ENCODE data around the gene NTNG2. TPM values are rescaled to one million over a fixed set of nuclear protein-coding genes. Genes with fewer than 3 reads are reported as not detected.

Gene NTNG2
- polyA plus RNA-seq, 1 donor from 2014 or later, result 0.43 TPM

DNA sequence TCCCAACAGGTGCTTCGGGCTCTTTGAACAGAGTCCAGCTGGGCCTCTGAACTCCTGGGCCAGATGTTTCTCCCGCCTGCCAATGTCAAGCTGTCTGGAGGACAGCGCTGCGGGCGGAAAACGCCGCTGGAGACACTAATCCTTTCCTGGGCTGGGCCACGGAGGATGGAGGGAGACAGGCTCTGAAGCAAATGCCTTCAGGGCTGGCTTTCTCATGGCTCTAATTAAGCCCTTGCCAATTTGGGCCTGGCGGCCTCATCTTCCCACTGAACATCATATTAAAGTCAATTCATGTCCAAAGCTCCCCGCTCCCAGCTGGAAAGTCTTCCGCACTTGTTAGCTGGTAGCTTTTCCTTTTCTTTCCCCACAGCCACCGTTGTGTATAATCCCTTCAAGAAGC is 72.7 kb downstream of the NTNG2 start:
- H3K27me3 ChIP-seq (ENCODE audit: insufficient read depth, low read depth, low read length), result no peaks in the 10 kb centered on the region
- no peak overlapping the region for H3K9ac ChIP-seq (ENCODE audit: low read length)
- H3K4me3 ChIP-seq (ENCODE audit: low read length), result no peak overlapping the region
- no peaks in the 10 kb centered on the region for H3K9me2 ChIP-seq (ENCODE audit: insufficient read depth, low read length)
- no peaks in the 10 kb centered on the region for H3F3A ChIP-seq (ENCODE audit: insufficient read depth, low read length, poor library complexity, severe bottlenecking)
- TF ChIP-seq EZH2 (IDR thresholded peaks at IDR 0.05; ENCODE audit: borderline replicate concordance, insufficient read depth, low read length, poor library complexity, severe bottlenecking) (no peak), EP300 (conservative IDR thresholded peaks at IDR 0.05; ENCODE audit: poor library complexity, severe bottlenecking) (no peak), TAF1 (IDR thresholded peaks at IDR 0.05; ENCODE audit: low read depth) (no peak), CTCF (IDR thresholded peaks at IDR 0.05; ENCODE audit: poor library complexity, severe bottlenecking) (no peak), SMC3 (conservative IDR thresholded peaks at IDR 0.05; ENCODE audit: poor library complexity) (no peak), MXI1 (conservative IDR thresholded peaks at IDR 0.05; ENCODE audit: poor library complexity, severe bottlenecking) (no peak), POLR2AphosphoS5 (IDR thresholded peaks at IDR 0.05) (no peak), RAD21 (conservative IDR thresholded peaks at IDR 0.05) (no peak), REST (IDR thresholded peaks at IDR 0.05; ENCODE audit: borderline replicate concordance) (no peak)
- H2AFZ ChIP-seq (ENCODE audit: low read depth, low read length), result no peak overlapping the region
- no peak overlapping the region for H3K27ac ChIP-seq (ENCODE audit: low read length)
- H3K9me3 ChIP-seq (ENCODE audit: low read length), result no peaks in the 10 kb centered on the region
- no peaks in the 10 kb centered on the region for H3K79me2 ChIP-seq (replicated peaks; ENCODE audit: insufficient read depth, low read length)
- H3K36me3 ChIP-seq (ENCODE audit: insufficient read depth, low read length), result no peaks in the 10 kb centered on the region
- no peaks in the 10 kb centered on the region for H4K20me1 ChIP-seq (ENCODE audit: insufficient read depth)
- H3K4me2 ChIP-seq (ENCODE audit: low read length), result no peak overlapping the region

GRCh38 chr9:132235125-132235524 is 73.3 kb downstream of the NTNG2 start:
- H3K4me3 ChIP-seq (ENCODE audit: low read length), result no peak overlapping the region
- no peak overlapping the region for H3K4me2 ChIP-seq (ENCODE audit: low read length)
- H4K20me1 ChIP-seq (ENCODE audit: insufficient read depth), result no peaks in the 10 kb centered on the region
- H3F3A ChIP-seq (ENCODE audit: insufficient read depth, low read length, poor library complexity, severe bottlenecking), result no peaks in the 10 kb centered on the region
- no peaks in the 10 kb centered on the region for H3K9me3 ChIP-seq (ENCODE audit: low read length)
- no peaks in the 10 kb centered on the region for H3K9me2 ChIP-seq (ENCODE audit: insufficient read depth, low read length)
- no peak overlapping the region for H3K9ac ChIP-seq (ENCODE audit: low read length)
- TF ChIP-seq EP300 (conservative IDR thresholded peaks at IDR 0.05; ENCODE audit: poor library complexity, severe bottlenecking), result no peak
- no peaks in the 10 kb centered on the region for H3K79me2 ChIP-seq (replicated peaks; ENCODE audit: insufficient read depth, low read length)
- H2AFZ ChIP-seq (ENCODE audit: low read depth, low read length), result no peak overlapping the region
- H3K27ac ChIP-seq (ENCODE audit: low read length), result no peak overlapping the region
- H3K27me3 ChIP-seq (ENCODE audit: insufficient read depth, low read depth, low read length), result no peaks in the 10 kb centered on the region
- no peaks in the 10 kb centered on the region for H3K36me3 ChIP-seq (ENCODE audit: insufficient read depth, low read length)

All from neural cell (in vitro differentiated cells).